Panc1 (cell line): ENCODE data around the gene CD48.

Source experiments
- CTCF ChIP-seq: fragments of 450-650 bp; IDR thresholded peaks from 2 replicates; pipeline ENCODE4 v1.5.1; 2017; ENCODE audit warnings: mild to moderate bottlenecking
- POLR2AphosphoS5 ChIP-seq: IDR thresholded peaks from 2 replicates; pipeline ENCODE4 v1.6.1; 2012; ENCODE audit warnings: mild to moderate bottlenecking, low read depth, low read length, moderate library complexity
- SIN3A ChIP-seq: IDR thresholded peaks from 2 replicates; pipeline ENCODE4 v1.6.1; 2012; ENCODE audit warnings: low read depth, mild to moderate bottlenecking, low read length, moderate library complexity, borderline replicate concordance; ENCODE audit not compliant: insufficient read depth

GRCh38 chr1:160630523-160631451, 80.8 kb downstream of the CD48 start:
- TF ChIP-seq CTCF (no peak), POLR2AphosphoS5 (no peak), SIN3A (no peak)
